A549 treated with AZD2906 at 1 μM for 4 hours (cell line): ENCODE data around the gene ZNF292. TPM values are rescaled to one million over a fixed set of nuclear protein-coding genes. Genes with fewer than 3 reads are reported as not detected.

ENCODE experiments used
- total RNA-seq: library from RNA; stranded (reverse); fragments of 200-300 nt; extraction: Qiagen RNA extraction; gene quantifications from 5 replicates; pipeline ENCODE4 v1.2.3, GENCODE V29; 2022

Gene ZNF292
- total RNA-seq: 2.5 to 4.8 TPM (median 2.8 TPM) in 5 replicates

GRCh38 chr6:87154993-87155841 lies at the start of gene ZNF292:
Gene ZNF292, plus strand, starts transcription at chr6:87155565. Its CDS starts 27 bp downstream, at chr6:87155592.

Other genes starting within 250 kb of the ZNF292 start
- not detected in 5 replicates for gene HTR1E, start 218.0 kb upstream of the ZNF292 start, total RNA-seq
- gene CGA, start 60.5 kb upstream of the ZNF292 start, total RNA-seq: 0.34 to 0.58 TPM (median 0.37 TPM) in 5 replicates
- gene SMIM8, start 167.0 kb downstream of the ZNF292 start, total RNA-seq: 1.9 to 3.9 TPM (median 3.1 TPM) in 5 replicates
- not detected in 5 replicates for gene GJB7, start 173.7 kb downstream of the ZNF292 start, total RNA-seq
- 0.10 to 0.41 TPM (median 0.20 TPM) in 5 replicates for gene C6orf163, start 189.2 kb downstream of the ZNF292 start, total RNA-seq